GM18508 (cell line): ENCODE measurements around the gene PLXNA2.

Source experiments
- ATAC-seq: cut with Tn5 transposase; IDR thresholded peaks from one replicate; pipeline ENCODE4 v1.9.1; 2021; ENCODE audit warnings: moderate number of reproducible peaks; ENCODE audit not compliant: insufficient read depth, unreplicated experiment

Gene PLXNA2

GRCh38 chr1:208208132-208208487, 36.1 kb downstream of the PLXNA2 start:
- ATAC-seq = no peak

GRCh38 chr1:208207388-208208131, 36.6 kb downstream of the PLXNA2 start:
- ATAC-seq = no peak

GRCh38 chr1:208206092-208206698, 38.0 kb downstream of the PLXNA2 start:
- ATAC-seq = no peak

- ATAC-seq = no peak
These were observed 38.8 kb downstream of the PLXNA2 start for GRCh38 chr1:208205216-208206013.

GRCh38 chr1:208204779-208205178, 39.4 kb downstream of the PLXNA2 start:
- no peak for ATAC-seq

GRCh38 chr1:208203848-208204609, 40.2 kb downstream of the PLXNA2 start:
- ATAC-seq = no peak

GRCh38 chr1:208203127-208203847, 40.9 kb downstream of the PLXNA2 start:
- no peak for ATAC-seq

- ATAC-seq = no peak
These were observed 41.7 kb downstream of the PLXNA2 start for GRCh38 chr1:208202333-208202995.

GRCh38 chr1:208201229-208201628, 43.0 kb downstream of the PLXNA2 start:
- ATAC-seq = no peak

- ATAC-seq = no peak
These were observed 44.1 kb downstream of the PLXNA2 start for GRCh38 chr1:208200116-208200515.

- no peak for ATAC-seq
These were observed 45.9 kb downstream of the PLXNA2 start for GRCh38 chr1:208198236-208198635.

- ATAC-seq = no peak
These were observed 49.2 kb downstream of the PLXNA2 start for GRCh38 chr1:208194944-208195343.

GRCh38 chr1:208192995-208193394, 51.2 kb downstream of the PLXNA2 start:
- no peak for ATAC-seq

GRCh38 chr1:208190784-208191183, 53.4 kb downstream of the PLXNA2 start:
- no peak for ATAC-seq

GRCh38 chr1:208189716-208190115, 54.5 kb downstream of the PLXNA2 start:
- ATAC-seq = no peak

- ATAC-seq = peak; percentile 45
These were observed 55.0 kb downstream of the PLXNA2 start for GRCh38 chr1:208189183-208189582.

- ATAC-seq = no peak
These were observed 55.6 kb downstream of the PLXNA2 start for GRCh38 chr1:208188607-208189006.

- ATAC-seq = no peak
These were observed 56.6 kb downstream of the PLXNA2 start for GRCh38 chr1:208187499-208188041.

- no peak for ATAC-seq
These were observed 58.4 kb downstream of the PLXNA2 start for GRCh38 chr1:208185801-208186231.
